22Rv1 (cell line): ENCODE data around the gene ZNF554.

Experiments used
- H3K27ac ChIP-seq: fragments of 450-650 bp; 2 replicates; pipeline ENCODE4 v1.5.1; 2017
- ZFX ChIP-seq: fragments of 450-650 bp; IDR thresholded peaks from 2 replicates; pipeline ENCODE4 v1.6.1; 2017; ENCODE audit warnings: antibody characterized with exemption, borderline replicate concordance
- TF ChIP-seq, protein P1 (sequence below): fragments of 450-650 bp; IDR thresholded peaks from 2 replicates; pipeline ENCODE4 v1.5.1; 2017; ENCODE audit warnings: mild to moderate bottlenecking

ZNF554 gene

DNA sequence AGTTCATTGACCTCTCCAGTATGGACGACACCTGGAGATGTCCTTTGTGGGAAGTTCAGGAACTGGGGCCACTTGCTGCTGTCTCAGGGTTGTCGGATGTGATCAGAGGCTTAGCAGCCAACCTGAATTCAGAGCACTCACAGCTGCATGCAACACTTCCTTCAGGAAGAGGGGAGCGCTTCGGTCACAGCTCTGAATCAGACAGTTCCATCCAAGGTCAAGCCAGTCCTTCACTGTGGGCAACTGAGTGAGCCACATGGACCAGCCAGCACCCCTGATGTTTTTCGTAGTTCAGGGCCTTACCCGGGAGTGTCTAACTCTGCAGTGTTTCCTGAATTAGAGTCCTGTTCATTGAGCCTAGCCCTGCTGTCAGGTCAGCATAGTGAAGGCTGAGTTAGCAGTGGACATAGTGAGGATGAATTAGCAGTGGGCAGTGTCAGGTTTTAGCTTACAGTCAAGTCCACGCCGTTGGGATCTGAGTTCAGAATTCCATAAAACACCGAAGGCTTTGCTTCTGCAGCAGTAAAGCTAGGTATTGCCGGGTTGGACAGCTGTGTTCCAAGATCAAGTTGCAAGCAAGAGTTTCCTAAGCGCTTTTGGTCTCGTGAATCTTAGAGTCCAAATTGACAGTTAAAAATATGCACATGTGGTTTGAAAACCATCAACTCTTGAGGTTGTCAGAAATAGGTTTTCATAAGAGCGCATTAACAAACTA lies 26.7 kb downstream of the ZNF554 start:
- H3K27ac ChIP-seq: no peak overlapping the region
- TF ChIP-seq, protein P1, sequence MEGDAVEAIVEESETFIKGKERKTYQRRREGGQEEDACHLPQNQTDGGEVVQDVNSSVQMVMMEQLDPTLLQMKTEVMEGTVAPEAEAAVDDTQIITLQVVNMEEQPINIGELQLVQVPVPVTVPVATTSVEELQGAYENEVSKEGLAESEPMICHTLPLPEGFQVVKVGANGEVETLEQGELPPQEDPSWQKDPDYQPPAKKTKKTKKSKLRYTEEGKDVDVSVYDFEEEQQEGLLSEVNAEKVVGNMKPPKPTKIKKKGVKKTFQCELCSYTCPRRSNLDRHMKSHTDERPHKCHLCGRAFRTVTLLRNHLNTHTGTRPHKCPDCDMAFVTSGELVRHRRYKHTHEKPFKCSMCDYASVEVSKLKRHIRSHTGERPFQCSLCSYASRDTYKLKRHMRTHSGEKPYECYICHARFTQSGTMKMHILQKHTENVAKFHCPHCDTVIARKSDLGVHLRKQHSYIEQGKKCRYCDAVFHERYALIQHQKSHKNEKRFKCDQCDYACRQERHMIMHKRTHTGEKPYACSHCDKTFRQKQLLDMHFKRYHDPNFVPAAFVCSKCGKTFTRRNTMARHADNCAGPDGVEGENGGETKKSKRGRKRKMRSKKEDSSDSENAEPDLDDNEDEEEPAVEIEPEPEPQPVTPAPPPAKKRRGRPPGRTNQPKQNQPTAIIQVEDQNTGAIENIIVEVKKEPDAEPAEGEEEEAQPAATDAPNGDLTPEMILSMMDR: no peak
- TF ChIP-seq ZFX: no peak

DNA sequence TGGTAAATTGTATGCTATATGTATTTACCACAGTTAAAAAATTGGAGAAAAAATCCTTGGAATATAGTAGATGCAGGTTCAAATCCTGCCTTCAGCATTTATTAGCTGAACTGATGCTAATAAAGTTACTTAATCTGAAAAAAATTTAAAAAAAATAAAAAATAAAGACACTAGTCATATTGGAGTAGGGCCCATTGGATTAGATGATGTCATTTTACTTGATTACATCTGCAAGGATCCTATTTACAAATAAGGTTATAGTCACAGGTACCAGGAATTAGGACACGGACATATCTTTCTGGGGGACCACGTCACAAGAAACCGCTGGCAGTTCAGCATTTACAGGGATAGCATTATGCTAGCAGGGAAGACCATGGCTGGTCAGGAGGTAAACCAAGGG lies 27.8 kb downstream of the ZNF554 start:
- TF ChIP-seq, protein P1: no peak
- no peak for TF ChIP-seq ZFX
- H3K27ac ChIP-seq: no peak overlapping the region

DNA sequence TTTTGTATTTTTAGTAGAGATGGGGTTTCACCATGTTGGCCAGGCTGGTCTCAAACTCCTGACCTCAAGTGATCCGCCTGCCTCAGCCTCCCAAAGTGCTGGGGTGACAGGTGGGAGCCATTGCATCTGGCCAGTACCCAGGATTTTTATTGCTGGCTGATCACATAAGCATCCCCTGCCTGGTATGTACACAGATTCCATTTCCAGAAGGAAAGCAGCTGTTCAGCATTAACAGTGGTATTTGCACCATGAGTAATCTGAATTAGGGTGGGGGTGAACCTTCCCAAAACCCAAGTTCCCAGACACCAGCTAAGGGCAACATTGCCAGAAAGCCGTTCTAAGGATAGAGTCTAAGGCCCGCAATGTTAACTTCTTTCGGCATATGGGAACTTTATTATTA lies 28.9 kb downstream of the ZNF554 start:
- TF ChIP-seq, protein P1: no peak
- no peak for TF ChIP-seq ZFX
- H3K27ac ChIP-seq: no peak overlapping the region

DNA sequence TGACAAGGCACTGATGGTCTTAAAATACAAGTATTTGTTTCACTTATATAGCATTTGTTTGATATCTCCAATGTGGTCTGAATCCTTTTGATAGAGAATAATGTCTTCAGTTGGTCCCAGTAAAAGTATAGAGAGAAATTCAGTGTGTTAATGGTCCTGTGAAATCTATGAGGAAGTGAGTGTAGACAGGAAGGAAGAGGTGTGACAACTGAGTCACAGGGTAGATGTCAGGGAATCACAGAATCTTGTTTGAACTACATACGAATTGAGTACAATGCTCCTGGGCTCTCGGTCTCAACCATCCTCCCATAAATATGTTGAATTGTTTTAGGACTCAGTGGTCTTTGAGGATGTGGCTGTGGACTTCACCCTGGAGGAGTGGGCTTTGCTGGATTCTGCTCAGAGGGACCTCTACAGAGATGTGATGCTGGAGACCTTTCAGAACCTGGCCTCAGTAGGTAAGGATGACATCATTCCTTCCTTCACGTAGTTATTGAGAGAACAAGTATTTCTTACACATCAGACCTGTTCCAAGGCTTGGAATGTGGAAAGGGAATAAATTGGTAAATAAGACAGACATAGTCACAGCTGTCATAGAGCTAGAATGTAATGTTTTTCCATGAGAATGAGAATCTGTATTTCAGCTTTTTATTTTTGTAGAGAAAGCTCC lies 30.7 kb downstream of the ZNF554 start:
- TF ChIP-seq, protein P1: no peak
- TF ChIP-seq ZFX: no peak
- H3K27ac ChIP-seq: no peak overlapping the region

DNA sequence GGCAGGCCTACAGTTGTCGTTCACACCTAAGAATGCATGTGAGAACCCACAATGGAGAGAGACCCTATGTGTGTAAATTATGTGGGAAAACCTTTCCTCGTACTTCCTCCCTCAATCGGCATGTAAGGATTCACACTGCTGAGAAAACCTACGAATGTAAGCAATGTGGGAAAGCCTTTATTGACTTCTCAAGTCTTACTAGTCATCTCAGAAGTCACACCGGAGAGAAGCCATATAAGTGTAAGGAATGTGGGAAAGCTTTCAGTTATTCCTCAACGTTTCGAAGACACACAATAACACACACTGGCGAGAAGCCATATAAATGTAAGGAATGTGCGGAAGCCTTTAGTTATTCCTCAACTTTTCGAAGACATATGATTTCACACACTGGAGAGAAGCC lies 32.9 kb downstream of the ZNF554 start:
- H3K27ac ChIP-seq: no peak overlapping the region
- TF ChIP-seq, protein P1: no peak
- TF ChIP-seq ZFX: no peak

DNA sequence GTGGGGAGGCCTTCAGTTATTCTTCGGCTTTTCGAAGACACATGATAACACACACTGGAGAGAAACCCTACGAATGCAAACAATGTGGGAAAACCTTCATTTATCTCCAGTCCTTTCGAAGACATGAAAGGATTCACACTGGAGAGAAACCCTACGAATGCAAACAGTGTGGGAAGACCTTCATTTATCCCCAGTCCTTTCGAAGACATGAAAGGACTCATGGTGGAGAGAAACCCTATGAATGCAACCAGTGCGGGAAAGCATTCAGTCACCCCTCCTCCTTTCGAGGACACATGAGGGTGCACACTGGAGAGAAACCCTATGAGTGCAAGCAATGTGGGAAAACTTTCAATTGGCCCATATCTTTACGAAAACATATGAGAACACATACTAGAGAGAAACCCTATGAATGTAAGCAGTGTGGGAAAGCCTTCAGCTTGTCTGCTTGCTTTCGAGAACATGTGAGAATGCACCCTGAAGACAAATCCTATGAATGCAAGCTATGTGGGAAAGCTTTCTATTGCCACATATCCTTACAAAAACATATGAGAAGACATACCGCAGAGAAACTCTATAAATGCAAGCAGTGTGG lies 33.4 kb downstream of the ZNF554 start:
- H3K27ac ChIP-seq: no peak overlapping the region
- TF ChIP-seq, protein P1: no peak
- no peak for TF ChIP-seq ZFX

DNA sequence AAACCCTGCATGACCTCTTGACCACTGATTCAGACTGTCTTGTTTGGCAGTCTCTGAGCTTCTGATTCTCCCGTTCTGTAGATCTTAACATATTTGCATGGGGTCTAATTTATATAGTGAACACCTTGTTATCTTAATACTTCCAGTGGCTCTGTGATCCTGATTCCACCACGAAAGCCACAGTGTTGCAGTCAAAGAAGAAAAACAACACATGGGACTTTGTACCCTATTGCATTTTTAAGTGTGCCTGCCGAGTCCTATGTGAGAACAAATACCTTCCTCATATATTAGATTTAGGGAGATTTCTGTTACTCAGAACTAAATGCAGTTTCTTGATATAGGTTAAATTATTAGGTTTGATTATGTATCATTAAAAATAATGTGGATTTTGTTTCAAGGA lies 35.2 kb downstream of the ZNF554 start:
- TF ChIP-seq ZFX: no peak
- TF ChIP-seq, protein P1: no peak

More for the DNA sequence above, 35.2 kb downstream of the ZNF554 start:
- H3K27ac ChIP-seq: no peak overlapping the region
